Metanephros (tissue), 1 donor: Measurements from ENCODE around the gene ABI2. TPM values are rescaled to one million over a fixed set of nuclear protein-coding genes. Genes with fewer than 3 reads are reported as not detected.

Experiments used
- total RNA-seq: library from RNA; depleted of rRNA; stranded (reverse); fragments of >200 nt; gene quantifications from one replicate; pipeline ENCODE4 v1.2.3, GENCODE V29; 2014

Gene ABI2
- 85.0 TPM for total RNA-seq

GRCh38 chr2:203327901-203328759 is at the start of gene ABI2:
TSS of gene ABI2 (plus strand) at chr2:203328394. CDS start at chr2:203328515, 121 bp downstream.

Other genes starting within 250 kb of the ABI2 start
- 27.0 TPM for gene CYP20A1, start 89.4 kb upstream of the ABI2 start, total RNA-seq
- 40.2 TPM for gene RAPH1, start 206.9 kb downstream of the ABI2 start, total RNA-seq